B cell (primary cell): ENCODE results near the gene DUS2.

Experiments used
- EZH2 ChIP-seq: IDR thresholded peaks from 2 replicates; pipeline ENCODE4 v1.6.1; 2012; ENCODE audit warnings: borderline replicate concordance, low read depth, mild to moderate bottlenecking, moderate library complexity, low read length; ENCODE audit not compliant: insufficient read depth, poor library complexity, severe bottlenecking
- TF ChIP-seq, protein P1 (sequence below): fragments of 200-600 bp; IDR thresholded peaks from one replicate; pipeline ENCODE4 v1.8.0; 2022; ENCODE audit warnings: antibody characterized with exemption, mild to moderate bottlenecking

DNA sequence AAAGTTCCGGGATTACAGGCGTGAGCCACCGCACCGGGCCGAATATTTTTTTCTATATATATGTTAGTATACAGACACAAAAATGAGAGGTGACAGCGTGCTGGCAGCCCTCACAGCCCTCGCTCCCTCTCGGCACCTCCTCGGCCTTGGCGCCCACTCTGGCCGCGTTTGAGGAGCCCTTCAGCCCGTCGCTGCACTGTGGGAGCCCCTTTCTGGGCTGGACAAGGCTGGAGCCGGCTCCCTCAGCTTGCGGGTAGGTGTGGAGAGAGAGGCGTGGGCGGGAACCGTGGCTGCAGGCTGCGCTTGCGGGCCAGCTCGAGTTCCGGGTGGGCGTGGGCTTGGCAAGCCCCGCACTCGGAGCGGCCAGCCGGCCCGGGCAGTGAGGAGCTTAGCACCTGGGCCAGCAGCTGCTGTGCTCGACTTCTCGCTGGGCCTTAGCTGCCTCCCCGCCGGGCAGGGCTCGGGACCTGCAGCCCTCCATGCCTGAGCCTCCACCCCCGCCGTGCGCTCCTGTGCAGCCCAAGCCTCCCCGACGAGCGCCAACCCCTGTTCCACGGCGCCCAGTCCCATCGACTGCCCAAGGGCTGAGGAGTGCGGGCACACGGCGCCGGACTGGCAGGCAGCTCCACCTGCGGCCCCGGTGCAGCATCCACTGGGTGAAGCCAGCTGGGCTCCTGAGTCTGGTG lies 40.9 kb upstream of the DUS2 start:
- TF ChIP-seq, protein P1, sequence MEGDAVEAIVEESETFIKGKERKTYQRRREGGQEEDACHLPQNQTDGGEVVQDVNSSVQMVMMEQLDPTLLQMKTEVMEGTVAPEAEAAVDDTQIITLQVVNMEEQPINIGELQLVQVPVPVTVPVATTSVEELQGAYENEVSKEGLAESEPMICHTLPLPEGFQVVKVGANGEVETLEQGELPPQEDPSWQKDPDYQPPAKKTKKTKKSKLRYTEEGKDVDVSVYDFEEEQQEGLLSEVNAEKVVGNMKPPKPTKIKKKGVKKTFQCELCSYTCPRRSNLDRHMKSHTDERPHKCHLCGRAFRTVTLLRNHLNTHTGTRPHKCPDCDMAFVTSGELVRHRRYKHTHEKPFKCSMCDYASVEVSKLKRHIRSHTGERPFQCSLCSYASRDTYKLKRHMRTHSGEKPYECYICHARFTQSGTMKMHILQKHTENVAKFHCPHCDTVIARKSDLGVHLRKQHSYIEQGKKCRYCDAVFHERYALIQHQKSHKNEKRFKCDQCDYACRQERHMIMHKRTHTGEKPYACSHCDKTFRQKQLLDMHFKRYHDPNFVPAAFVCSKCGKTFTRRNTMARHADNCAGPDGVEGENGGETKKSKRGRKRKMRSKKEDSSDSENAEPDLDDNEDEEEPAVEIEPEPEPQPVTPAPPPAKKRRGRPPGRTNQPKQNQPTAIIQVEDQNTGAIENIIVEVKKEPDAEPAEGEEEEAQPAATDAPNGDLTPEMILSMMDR = no peak
- TF ChIP-seq EZH2 = no peak
